ENCODE results near the gene RNPEPL1. TPM values are rescaled to one million over a fixed set of nuclear protein-coding genes. Genes with fewer than 3 reads are reported as not detected.

The RNPEPL1 gene
- total RNA-seq, 1 donor = 45.0 TPM

- no peak for DNase-seq (ENCODE audit: low read depth in 2 of 3, low spot score in 2 of 3)
Measured at GRCh38 chr2:240563951-240564560, 4.2 kb upstream of the RNPEPL1 start.

- no peak for DNase-seq (ENCODE audit: low read depth in 2 of 3, low spot score in 2 of 3)
Measured at GRCh38 chr2:240564561-240565332, 3.5 kb upstream of the RNPEPL1 start.

- DNase-seq (ENCODE audit: low read depth in 2 of 3, low spot score in 2 of 3) = peak in 2 of 3 donors; percentile 96 to 98
Measured at GRCh38 chr2:240565333-240566202, 2.7 kb upstream of the RNPEPL1 start.

GRCh38 chr2:240566203-240567136 lies 1.8 kb upstream of the RNPEPL1 start:
- DNase-seq (ENCODE audit: low read depth in 2 of 3, low spot score in 2 of 3) = peak; percentile 83 to 89 (median 87)

GRCh38 chr2:240567137-240567871 lies 980 bp upstream of the RNPEPL1 start:
- DNase-seq (ENCODE audit: low read depth in 2 of 3, low spot score in 2 of 3) = no peak

GRCh38 chr2:240568678-240569522 lies 616 bp downstream of the RNPEPL1 start:
- DNase-seq (ENCODE audit: low read depth in 2 of 3, low spot score in 2 of 3) = peak in 2 of 3 donors; percentile 63 to 64

GRCh38 chr2:240569523-240569997 lies 1.3 kb downstream of the RNPEPL1 start:
- no peak for DNase-seq (ENCODE audit: low read depth in 2 of 3, low spot score in 2 of 3)

GRCh38 chr2:240569998-240570530 lies 1.8 kb downstream of the RNPEPL1 start:
- DNase-seq (ENCODE audit: low read depth in 2 of 3, low spot score in 2 of 3) = no peak

- DNase-seq (ENCODE audit: low read depth in 2 of 3, low spot score in 2 of 3) = no peak
Measured at GRCh38 chr2:240570531-240571313, 2.4 kb downstream of the RNPEPL1 start.

GRCh38 chr2:240571314-240571973 lies 3.2 kb downstream of the RNPEPL1 start:
- no peak for DNase-seq (ENCODE audit: low read depth in 2 of 3, low spot score in 2 of 3)

- no peak for DNase-seq (ENCODE audit: low read depth in 2 of 3, low spot score in 2 of 3)
Measured at GRCh38 chr2:240572141-240573031, 4.1 kb downstream of the RNPEPL1 start.

GRCh38 chr2:240573071-240573515 lies 4.8 kb downstream of the RNPEPL1 start:
- DNase-seq (ENCODE audit: low read depth in 2 of 3, low spot score in 2 of 3) = no peak

GRCh38 chr2:240573516-240574385 lies 5.5 kb downstream of the RNPEPL1 start:
- no peak for DNase-seq (ENCODE audit: low read depth in 2 of 3, low spot score in 2 of 3)

GRCh38 chr2:240574386-240575100 lies 6.3 kb downstream of the RNPEPL1 start:
- DNase-seq (ENCODE audit: low read depth in 2 of 3, low spot score in 2 of 3) = no peak
